Activated naive CD4-positive, alpha-beta T cell treated with anti-CD3 and anti-CD28 coated beads for 36 hours (primary cell): ENCODE measurements around the gene TRIM68. TPM values are rescaled to one million over a fixed set of nuclear protein-coding genes. Genes with fewer than 3 reads are reported as not detected.

Experiments used
- CTCF ChIA-PET: fragments of 350-600 bp; sonication (Branson Sonifier 250); formaldehyde crosslinking; loops from one replicate; lab custom pipeline; 2021; ENCODE audit warnings: antibody characterized with exemption; lab: Charles Lee
- DNase-seq: peaks from one replicate; pipeline ENCODE4 v3.0.0-alpha.2; 2020
- H3K27ac Mint-ChIP-seq: one replicate; pipeline ENCODE4 v1.8.0; 2021; ENCODE audit warnings: mild to moderate bottlenecking, mixed read lengths
- H3K27me3 Mint-ChIP-seq: one replicate; pipeline ENCODE4 v1.8.0; 2021; ENCODE audit warnings: low read depth, mixed read lengths
- H3K36me3 Mint-ChIP-seq: one replicate; pipeline ENCODE4 v1.8.0; 2021; ENCODE audit warnings: low read depth, mixed read lengths
- H3K4me1 Mint-ChIP-seq: one replicate; pipeline ENCODE4 v1.8.0; 2021; ENCODE audit warnings: low read depth, mixed read lengths
- H3K4me3 Mint-ChIP-seq: one replicate; pipeline ENCODE4 v1.8.0; 2021; ENCODE audit warnings: mild to moderate bottlenecking, moderate library complexity, mixed read lengths
- H3K9me3 Mint-ChIP-seq: one replicate; pipeline ENCODE4 v1.8.0; 2021; ENCODE audit warnings: mixed read lengths
- intact Hi-C: fragments of 100-400 bp; cut with micrococcal nuclease; formaldehyde crosslinking; loops from one replicate; pipeline ENCODE4 v1.15.1; 2023
- total RNA-seq, 2 experiments: library from RNA; stranded (reverse); gene quantifications; one replicate each; pipeline ENCODE4 v1.2.3, GENCODE V29; 2021

Gene TRIM68
- total RNA-seq, 2 experiments from 2014 or later, result 11.3 to 15.4 TPM

- CTCF ChIA-PET, result interaction anchor here (0.5 to 3.1 kb wide), 25 partner anchors 8 to 452 kb away, joined by 3 to 47 read pairs (median 3); no protein-coding TSS in a partner anchor
- intact Hi-C loops, result loop anchor here (1.0 to 2.0 kb wide), 7 partner anchors 189 to 1254 kb away; partner anchors contain the start of gene OR52N2
- Mint-ChIP-seq H3K4me1 (no peaks in the 10 kb centered on the region), H3K27ac (no peak within 1 kb of the TSS), H3K36me3 (no peaks in the 10 kb centered on the region), H3K9me3 (no peaks in the 10 kb centered on the region), H3K4me3 (no peak within 1 kb of the TSS), H3K27me3 (peaks cover 2% of the 10 kb centered on the region)
- peak; percentile 81 for DNase-seq
Measured at GRCh38 chr11:4636962-4637661, 29.1 kb upstream of the TRIM68 start, which contains the start of gene OR51D1. Gene OR51D1 (plus strand): TSS chr11:4637477. CDS start chr11:4639791, 2,314 bp downstream.

- Mint-ChIP-seq H3K4me3 (no peak overlapping the region), H3K4me1 (no peaks in the 10 kb centered on the region), H3K36me3 (no peaks in the 10 kb centered on the region), H3K9me3 (no peaks in the 10 kb centered on the region), H3K27ac (no peak overlapping the region), H3K27me3 (peaks cover 5% of the 10 kb centered on the region)
- DNase-seq, result no peak
- CTCF ChIA-PET, result interaction anchor here (0.5 to 3.1 kb wide), 12 partner anchors 10 to 258 kb away, joined by 3 to 47 read pairs (median 4); no protein-coding TSS in a partner anchor
- intact Hi-C loops, result loop anchor here (2.0 kb wide), 3 partner anchors 745 to 1255 kb away; partner anchors contain the start of gene OR52N2
Measured at GRCh38 chr11:4636136-4636535, 28.1 kb upstream of the TRIM68 start.

DNA sequence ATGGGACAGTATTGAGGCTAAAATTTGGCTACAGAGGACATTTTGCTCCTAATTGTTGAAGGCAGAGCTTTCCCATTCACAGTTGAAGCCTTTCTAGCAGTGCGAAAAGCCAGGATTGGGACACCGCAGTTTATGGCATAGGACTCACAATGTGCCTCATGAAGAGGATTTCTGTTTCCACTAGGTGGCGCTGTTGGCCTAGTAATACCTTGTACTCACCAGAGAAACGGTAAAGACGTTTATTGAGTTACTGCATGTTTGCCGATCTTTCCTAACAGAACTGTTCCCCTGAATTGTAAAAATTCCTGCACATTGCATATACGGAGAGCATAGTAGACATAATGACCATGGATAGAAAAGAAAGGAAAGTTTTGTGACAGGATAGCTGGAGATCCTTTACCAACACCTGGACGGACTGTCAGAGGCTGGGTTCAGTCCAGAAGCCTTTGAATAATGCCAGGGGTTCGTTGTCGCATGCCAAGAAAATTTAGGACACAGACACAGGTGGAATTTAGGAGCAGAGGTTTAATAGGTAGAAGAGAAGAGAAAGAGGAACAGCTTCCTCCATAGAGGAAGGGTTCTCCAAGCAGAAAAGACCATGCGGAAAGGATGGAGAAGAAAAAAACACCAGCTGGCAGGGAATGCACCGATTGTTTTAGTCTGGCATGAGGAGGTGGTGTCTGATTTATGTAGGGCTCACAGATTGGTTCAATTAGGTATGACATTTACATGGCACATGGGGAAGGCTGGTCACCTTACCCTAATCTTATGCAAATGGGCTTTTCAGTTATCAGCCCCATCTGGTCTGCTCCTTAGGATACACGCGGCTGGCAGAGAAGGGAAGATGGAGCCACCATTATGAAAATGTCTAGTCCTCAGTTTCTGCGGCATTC is 18.4 kb upstream of the TRIM68 start:
- Mint-ChIP-seq H3K27ac (no peak overlapping the region), H3K36me3 (peaks cover 3% of the 10 kb centered on the region), H3K4me1 (no peaks in the 10 kb centered on the region), H3K9me3 (peaks cover 10% of the 10 kb centered on the region), H3K27me3 (peaks cover 34% of the 10 kb centered on the region), H3K4me3 (no peak overlapping the region)
- intact Hi-C loops, result loop anchor here (1.0 to 2.0 kb wide), 2 partner anchors 378 to 754 kb away; no protein-coding TSS in a partner anchor
- CTCF ChIA-PET, result interaction anchor here (0.6 to 5.1 kb wide), 4 partner anchors 10 to 30 kb away, joined by 3 to 47 read pairs (median 4); partner anchors contain the start of gene OR51D1
- peak; percentile 81 for DNase-seq

- H3K9me3 Mint-ChIP-seq, result no peaks in the 10 kb centered on the region
- no peaks in the 10 kb centered on the region for H3K4me1 Mint-ChIP-seq
- CTCF ChIA-PET, result no interaction called here
Measured at GRCh38 chr11:4619514-4619913, 11.5 kb upstream of the TRIM68 start.

GRCh38 chr11:4615856-4616444 is 7.9 kb upstream of the TRIM68 start:
- Mint-ChIP-seq H3K9me3 (no peaks in the 10 kb centered on the region), H3K4me1 (no peaks in the 10 kb centered on the region), H3K36me3 (no peaks in the 10 kb centered on the region), H3K27ac (no peak overlapping the region), H3K4me3 (no peak overlapping the region), H3K27me3 (peaks cover 3% of the 10 kb centered on the region)
- CTCF ChIA-PET, result no interaction called here
- no peak for DNase-seq
- intact Hi-C loops, result no loop called here

More at GRCh38 chr11:4619514-4619913, 11.5 kb upstream of the TRIM68 start:
- Mint-ChIP-seq H3K4me3 (no peak overlapping the region), H3K27ac (no peak overlapping the region), H3K36me3 (no peaks in the 10 kb centered on the region), H3K27me3 (peaks cover 3% of the 10 kb centered on the region)
- intact Hi-C loops, result no loop called here
- DNase-seq, result no peak

DNA sequence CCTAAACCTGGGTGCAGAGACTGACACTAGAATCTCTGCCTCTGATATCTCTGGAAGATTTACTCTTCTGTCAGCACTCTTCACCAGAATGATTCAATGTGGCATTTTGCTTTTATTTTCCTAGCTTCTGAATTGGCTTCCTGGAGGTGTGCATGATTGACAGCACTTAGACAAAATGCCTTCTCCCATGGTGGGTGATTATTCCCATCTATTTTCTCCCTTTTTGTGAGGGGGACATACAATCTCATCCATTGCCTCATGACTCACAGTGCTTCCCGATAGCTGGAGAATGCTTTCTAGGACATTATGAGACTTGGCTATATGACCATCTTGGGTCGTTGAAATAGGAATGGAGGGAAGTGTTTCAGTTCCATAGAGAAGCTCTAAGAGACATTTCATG is 4.0 kb upstream of the TRIM68 start:
- intact Hi-C loops, result loop anchor here (2.0 to 5.0 kb wide), 3 partner anchors 119 to 1075 kb away; partner anchors contain the start of genes TRIM22 and TRIM5
- CTCF ChIA-PET, result no interaction called here
- H3K9me3 Mint-ChIP-seq, result no peaks in the 10 kb centered on the region
- H3K4me3 Mint-ChIP-seq, result no peak overlapping the region
- no peak overlapping the region for H3K27ac Mint-ChIP-seq
- no peaks in the 10 kb centered on the region for H3K27me3 Mint-ChIP-seq
- no peak for DNase-seq
- H3K4me1 Mint-ChIP-seq, result peaks cover 28% of the 10 kb centered on the region
- H3K36me3 Mint-ChIP-seq, result no peaks in the 10 kb centered on the region

GRCh38 chr11:4610258-4610935 is 2.4 kb upstream of the TRIM68 start:
- CTCF ChIA-PET, result no interaction called here
- Mint-ChIP-seq H3K27me3 (no peaks in the 10 kb centered on the region), H3K27ac (peak overlapping the region; percentile 73), H3K36me3 (no peaks in the 10 kb centered on the region), H3K4me3 (peak overlapping the region; percentile 57), H3K9me3 (no peaks in the 10 kb centered on the region), H3K4me1 (peaks cover 40% of the 10 kb centered on the region)
- intact Hi-C loops, result loop anchor here (2.0 to 5.0 kb wide), 3 partner anchors 118 to 1077 kb away; partner anchors contain the start of genes TRIM22 and TRIM5
- peak; percentile 70 for DNase-seq

DNA sequence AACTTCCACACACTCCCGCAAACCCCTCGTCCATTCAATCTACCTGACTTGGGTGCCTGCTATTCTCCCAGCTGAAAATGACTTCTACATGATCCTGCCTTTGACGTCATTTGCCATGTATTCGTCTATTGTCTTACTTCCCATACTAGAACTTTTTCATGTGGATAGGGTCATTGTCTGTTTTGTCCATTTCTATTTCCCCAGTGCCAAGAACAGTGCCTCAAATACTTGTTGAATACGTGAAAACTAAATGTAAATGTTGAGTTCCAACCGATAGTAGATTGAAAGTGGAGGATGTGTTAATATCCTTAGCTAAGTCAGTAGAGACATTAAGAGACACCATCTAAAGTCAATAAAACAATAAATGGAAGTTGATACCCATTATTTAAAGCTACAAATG is 935 bp downstream of the TRIM68 start:
- Mint-ChIP-seq H3K27me3 (no peaks in the 10 kb centered on the region), H3K27ac (peak overlapping the region; percentile 88), H3K4me1 (peaks cover 45% of the 10 kb centered on the region), H3K9me3 (no peaks in the 10 kb centered on the region), H3K36me3 (peaks cover 3% of the 10 kb centered on the region), H3K4me3 (peak overlapping the region; percentile 94)
- DNase-seq, result no peak
- intact Hi-C loops, result loop anchor here (5.0 to 10.0 kb wide), 5 partner anchors 765 to 1808 kb away; partner anchors contain the start of genes APBB1, CNGA4, FHIP1B and OR52N2
- CTCF ChIA-PET, result no interaction called here

GRCh38 chr11:4606231-4607015 is 1.6 kb downstream of the TRIM68 start:
- no peak overlapping the region for H3K27ac Mint-ChIP-seq
- CTCF ChIA-PET, result no interaction called here

DNA sequence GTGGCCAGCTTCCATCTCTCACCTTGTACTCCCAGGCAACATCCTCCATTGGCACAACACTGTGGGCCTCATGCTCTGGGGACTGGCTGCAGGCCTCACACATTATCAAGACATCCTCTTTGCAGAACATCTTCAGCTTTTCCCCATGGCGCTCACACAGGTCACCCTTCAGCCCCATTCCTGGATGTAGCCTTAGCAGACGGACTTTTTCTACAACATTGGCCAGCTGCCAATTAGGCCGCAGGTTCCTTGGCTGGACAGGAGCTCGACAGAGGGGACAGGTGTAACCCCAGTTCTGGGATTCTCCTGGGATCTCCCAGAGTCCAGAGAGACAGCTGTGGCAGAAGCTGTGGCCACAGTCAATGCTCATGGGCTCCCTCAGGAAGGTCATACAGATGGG is 3.0 kb downstream of the TRIM68 start:
- intact Hi-C loops, result loop anchor here (5.0 to 10.0 kb wide), 5 partner anchors 763 to 1810 kb away; partner anchors contain the start of genes APBB1, CNGA4, FHIP1B and OR52N2

More at GRCh38 chr11:4606231-4607015, 1.6 kb downstream of the TRIM68 start:
- Mint-ChIP-seq H3K27me3 (no peaks in the 10 kb centered on the region), H3K9me3 (no peaks in the 10 kb centered on the region), H3K36me3 (peaks cover 9% of the 10 kb centered on the region), H3K4me1 (peaks cover 45% of the 10 kb centered on the region), H3K4me3 (peak overlapping the region; percentile 94)
- no peak for DNase-seq
- intact Hi-C loops, result loop anchor here (5.0 to 10.0 kb wide), 5 partner anchors 764 to 1808 kb away; partner anchors contain the start of genes APBB1, CNGA4, FHIP1B and OR52N2

More for the DNA sequence above, 3.0 kb downstream of the TRIM68 start:
- no peak overlapping the region for H3K4me3 Mint-ChIP-seq
- CTCF ChIA-PET, result no interaction called here
- H3K4me1 Mint-ChIP-seq, result peaks cover 39% of the 10 kb centered on the region
- H3K9me3 Mint-ChIP-seq, result no peaks in the 10 kb centered on the region
- no peak overlapping the region for H3K27ac Mint-ChIP-seq
- no peak for DNase-seq
- peaks cover 18% of the 10 kb centered on the region for H3K36me3 Mint-ChIP-seq
- H3K27me3 Mint-ChIP-seq, result no peaks in the 10 kb centered on the region
